ENCODE results near the gene PRTN3.
"Not testable (repeated sequence)": the region's sequence is repeated elsewhere in the genome, so short reads cannot be mapped to it uniquely, and the experiment has no call there.

Gene PRTN3

GRCh38 chr19:816500-816857 lies 24.3 kb upstream of the PRTN3 start:
- DNase-seq, result no peak

GRCh38 chr19:820212-820611 lies 20.6 kb upstream of the PRTN3 start:
- not testable (repeated sequence) for DNase-seq

- no peak for DNase-seq
These were observed 19.5 kb upstream of the PRTN3 start for GRCh38 chr19:821231-821824.

- no peak for DNase-seq
These were observed 18.8 kb upstream of the PRTN3 start, which contains the start of gene PLPPR3 for GRCh38 chr19:821825-822503. PLPPR3 (minus strand) TSS chr19:821955; CDS start chr19:821559, 396 bp downstream.

GRCh38 chr19:823565-824121 lies 17.2 kb upstream of the PRTN3 start:
- DNase-seq, result no peak

GRCh38 chr19:824885-825284 lies 15.9 kb upstream of the PRTN3 start:
- DNase-seq, result no peak

- no peak for DNase-seq
These were observed 14.7 kb upstream of the PRTN3 start for GRCh38 chr19:825897-826644.

GRCh38 chr19:827314-827709 lies 13.5 kb upstream of the PRTN3 start:
- DNase-seq, result no peak

- no peak for DNase-seq
These were observed 13.0 kb upstream of the PRTN3 start, which contains the start of gene AZU1 for GRCh38 chr19:827710-828321. AZU1 (plus strand) TSS chr19:827837; CDS start chr19:827847, 10 bp downstream.

- no peak for DNase-seq
These were observed 11.6 kb upstream of the PRTN3 start for GRCh38 chr19:829129-829758.

- no peak for DNase-seq
These were observed 9.1 kb upstream of the PRTN3 start for GRCh38 chr19:831407-832369.

GRCh38 chr19:834216-834615 lies 6.6 kb upstream of the PRTN3 start:
- no peak for DNase-seq

GRCh38 chr19:835210-835810 lies 5.5 kb upstream of the PRTN3 start:
- no peak for DNase-seq

GRCh38 chr19:842802-843179 lies 2.0 kb downstream of the PRTN3 start:
- not testable (repeated sequence) for DNase-seq

- DNase-seq, result no peak
These were observed 2.5 kb downstream of the PRTN3 start for GRCh38 chr19:843180-843835.

- DNase-seq, result no peak
These were observed 3.2 kb downstream of the PRTN3 start for GRCh38 chr19:843836-844545.

GRCh38 chr19:844546-844971 lies 3.8 kb downstream of the PRTN3 start:
- no peak for DNase-seq

- DNase-seq, result no peak
These were observed 5.1 kb downstream of the PRTN3 start for GRCh38 chr19:845707-846521.

- no peak for DNase-seq
These were observed 7.7 kb downstream of the PRTN3 start for GRCh38 chr19:848386-848921.

All from CD4-positive, alpha-beta T cell treated with Interleukin-4 for 1 hour (primary cell).